Stimulated activated CD4-positive, alpha-beta T cell treated with anti-CD3 and anti-CD28 coated beads, Interleukin-2, amount 100 ng/mL, for 24 hours (primary cell): ENCODE measurements around the gene ACTL8.

Source experiments
- DNase-seq, 2 donors: peaks; one replicate each; pipeline ENCODE4 v3.0.0-alpha.2; 2020

ACTL8 gene

DNA sequence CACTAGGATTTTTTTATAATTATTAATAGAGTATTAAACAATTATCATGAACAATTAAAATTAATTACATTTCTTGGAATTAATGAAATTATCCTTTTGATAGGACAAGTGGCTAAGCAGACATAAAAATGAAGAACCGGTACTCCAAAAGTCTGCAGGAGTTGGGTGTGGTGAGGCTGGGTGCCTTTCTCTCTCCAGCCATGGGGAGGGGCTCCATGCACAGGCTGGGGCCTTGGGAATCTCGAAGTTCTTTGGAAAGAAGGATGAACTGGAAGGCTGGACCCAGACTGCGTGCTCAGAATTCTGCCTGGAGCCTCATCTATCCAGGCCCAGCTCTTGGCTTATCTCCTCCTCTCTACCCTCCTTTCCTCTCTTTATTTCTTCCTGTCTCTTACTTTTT lies 94.1 kb downstream of the ACTL8 start:
- DNase-seq: no peak

DNA sequence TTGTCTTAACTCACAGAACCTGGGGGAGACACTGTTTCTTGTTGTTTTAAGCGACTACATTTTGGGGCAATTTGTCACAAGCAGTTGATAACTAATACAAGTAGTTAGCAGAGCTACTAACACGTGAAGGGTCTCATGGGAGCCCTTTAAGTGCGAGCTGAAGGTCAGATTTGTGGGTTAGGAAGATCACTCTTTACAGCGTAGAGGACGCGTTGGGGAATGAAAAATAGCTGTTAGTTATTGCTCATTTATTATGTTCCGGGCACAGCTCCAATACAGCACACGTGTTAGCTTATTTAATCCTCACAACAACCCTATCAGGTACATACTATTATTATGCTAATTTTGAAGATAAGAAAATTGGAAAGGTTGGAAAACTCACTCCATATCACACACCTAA lies 95.9 kb downstream of the ACTL8 start:
- no peak for DNase-seq

DNA sequence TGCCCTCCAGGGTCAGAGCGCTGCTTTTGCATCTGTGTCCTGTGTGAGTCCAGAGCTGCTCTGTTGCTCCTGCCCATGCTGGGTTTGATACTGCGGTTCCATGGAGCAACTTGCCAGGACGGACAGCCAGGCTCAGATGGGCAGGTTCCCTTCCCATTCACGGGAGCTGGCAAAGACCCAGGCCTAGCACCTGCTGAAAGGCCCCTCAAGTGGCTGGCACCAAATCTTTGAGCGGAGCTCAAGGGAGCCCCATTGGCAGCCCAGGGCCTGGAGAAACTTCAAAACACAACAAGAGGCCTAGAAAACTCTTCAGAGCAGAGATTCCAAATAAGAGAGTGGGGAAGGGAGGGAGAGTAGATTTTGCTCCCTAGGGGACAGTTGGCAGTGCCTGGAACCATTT lies 97.2 kb downstream of the ACTL8 start:
- no peak for DNase-seq

DNA sequence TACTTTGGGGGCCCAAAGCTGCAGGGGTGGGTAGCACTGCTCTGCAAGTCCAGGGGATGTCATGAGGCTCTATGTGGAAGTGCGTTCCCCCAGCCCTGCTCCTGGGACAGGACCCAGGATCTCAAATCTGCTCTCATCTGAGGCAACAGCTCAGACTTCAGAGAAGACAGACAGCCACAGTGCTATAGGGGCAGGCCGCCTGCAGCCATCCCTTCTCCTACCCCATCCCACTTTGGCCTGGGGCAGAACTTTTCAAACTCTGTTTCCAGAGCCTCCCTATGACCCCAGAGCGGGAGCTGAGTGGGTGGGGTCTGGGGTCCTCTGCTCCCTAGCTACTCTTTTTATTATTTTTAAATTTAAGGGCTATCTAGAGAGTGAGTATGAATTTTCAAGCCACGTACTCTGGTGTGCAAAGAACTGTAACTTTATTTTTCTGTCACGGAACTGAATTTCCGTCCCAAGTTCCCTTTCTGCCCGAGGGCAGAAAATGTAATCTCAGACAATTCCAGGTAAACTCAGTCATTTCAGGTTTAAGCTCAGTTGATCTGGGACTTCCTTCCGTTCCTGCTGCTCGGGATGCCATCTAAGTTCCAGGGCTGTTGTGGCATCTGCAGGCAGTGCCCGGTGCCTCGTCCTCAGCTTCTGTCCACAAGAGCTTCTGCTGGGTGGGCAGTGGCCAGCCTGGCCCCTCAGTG lies 98.3 kb downstream of the ACTL8 start:
- no peak for DNase-seq

DNA sequence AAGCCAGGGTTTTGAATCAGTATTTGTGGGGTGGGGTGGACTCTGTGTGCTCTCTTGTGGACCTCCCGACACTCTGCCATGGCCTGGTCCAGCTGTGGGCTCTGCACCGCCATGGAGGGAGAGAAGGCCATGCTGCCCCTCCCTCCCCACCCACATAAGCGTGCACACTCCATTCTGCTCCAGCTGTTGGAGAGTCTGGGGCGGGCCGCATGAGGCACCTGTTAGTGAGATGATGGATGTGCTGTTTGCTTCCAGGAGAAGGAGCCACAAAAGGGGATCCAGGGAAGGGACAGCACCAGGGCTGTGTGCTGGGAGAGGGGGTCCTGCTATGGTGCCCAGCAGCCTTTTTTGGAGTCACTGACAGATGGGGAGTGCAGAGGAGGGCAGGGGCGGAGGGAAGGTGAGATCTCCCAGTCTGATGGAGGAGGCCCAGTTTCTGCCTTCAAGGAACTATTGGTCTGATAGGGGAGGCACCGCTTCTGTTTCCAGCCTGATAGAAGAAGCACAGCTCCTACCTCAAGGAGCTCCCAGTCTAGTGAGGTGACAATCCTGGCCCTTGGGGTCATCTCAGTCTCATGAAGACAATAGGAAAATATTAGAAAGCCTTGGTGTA lies 101.5 kb downstream of the ACTL8 start:
- no peak for DNase-seq

DNA sequence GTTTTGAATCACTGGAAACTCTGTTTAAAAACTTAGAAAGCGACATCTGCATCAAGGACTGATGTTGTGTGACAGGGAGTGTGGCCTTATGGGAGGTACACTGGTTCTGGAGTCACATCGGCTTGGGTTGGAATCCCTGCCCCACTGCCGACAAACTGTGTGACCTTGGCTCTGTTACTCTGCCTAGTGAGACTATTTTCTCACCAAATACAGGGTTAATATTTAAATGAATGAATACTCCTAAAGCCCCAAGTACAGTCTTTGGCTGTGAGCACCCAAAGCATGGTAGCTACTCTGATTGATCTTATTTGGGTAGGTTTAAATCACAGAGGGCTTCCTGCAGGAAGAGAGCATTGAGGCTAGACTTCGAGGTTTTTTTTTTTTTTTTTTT lies 102.0 kb downstream of the ACTL8 start:
- no peak for DNase-seq

DNA sequence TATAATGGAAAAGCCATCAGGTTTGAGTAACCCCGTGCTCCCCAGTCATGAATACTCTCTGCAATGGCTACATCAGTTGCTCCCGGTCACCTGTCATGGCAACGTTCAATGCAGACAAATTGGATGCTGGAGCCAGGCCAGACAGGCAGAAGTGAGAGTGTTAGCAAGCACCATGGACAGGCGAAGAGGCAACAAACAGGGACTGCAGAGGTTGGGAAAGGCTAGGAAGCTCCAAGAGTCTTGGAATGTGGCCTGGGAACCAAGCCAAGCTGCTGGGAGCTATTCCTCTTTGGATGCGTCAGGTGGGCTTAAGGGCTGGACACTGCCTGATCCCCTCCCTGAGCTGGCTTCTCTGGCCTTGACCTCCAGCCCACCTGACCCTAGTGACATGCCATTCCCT lies 102.9 kb downstream of the ACTL8 start:
- DNase-seq: no peak

DNA sequence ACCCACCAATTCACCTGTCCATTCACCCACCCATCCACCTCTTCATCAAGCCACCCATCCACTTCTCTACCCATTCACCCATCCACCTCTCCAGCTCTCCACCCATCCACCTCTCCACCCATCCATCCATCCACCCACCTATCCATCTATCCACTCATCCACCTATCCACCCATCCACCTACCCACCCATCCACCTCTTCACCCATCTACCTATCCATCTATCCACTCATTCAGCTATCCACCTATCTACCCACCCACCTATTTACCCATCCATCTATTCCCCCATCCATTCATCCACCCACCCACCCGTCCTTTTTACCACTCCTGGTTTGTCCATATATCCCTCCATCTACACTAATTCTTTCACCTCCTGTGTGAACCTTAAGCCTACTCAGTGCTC lies 105.7 kb downstream of the ACTL8 start:
- no peak for DNase-seq

DNA sequence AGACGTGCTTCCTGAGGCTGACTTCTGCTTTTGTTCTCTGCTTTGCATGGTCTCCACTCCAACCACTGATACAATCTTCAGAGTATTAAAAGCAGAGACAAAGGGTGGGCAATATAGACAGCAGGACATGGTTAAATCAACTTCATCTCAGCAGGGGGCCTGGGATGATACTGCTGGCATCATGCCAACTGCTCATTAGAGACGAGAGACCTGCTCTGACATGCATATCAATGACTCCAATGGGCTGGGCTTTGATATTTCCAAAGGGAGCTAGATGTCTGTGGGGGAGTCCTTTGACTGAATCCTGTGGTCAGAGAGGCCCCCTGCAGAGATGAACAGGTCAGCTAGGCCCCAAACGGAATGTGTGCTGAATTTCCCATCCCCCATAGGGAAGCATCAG lies 106.6 kb downstream of the ACTL8 start:
- no peak for DNase-seq

DNA sequence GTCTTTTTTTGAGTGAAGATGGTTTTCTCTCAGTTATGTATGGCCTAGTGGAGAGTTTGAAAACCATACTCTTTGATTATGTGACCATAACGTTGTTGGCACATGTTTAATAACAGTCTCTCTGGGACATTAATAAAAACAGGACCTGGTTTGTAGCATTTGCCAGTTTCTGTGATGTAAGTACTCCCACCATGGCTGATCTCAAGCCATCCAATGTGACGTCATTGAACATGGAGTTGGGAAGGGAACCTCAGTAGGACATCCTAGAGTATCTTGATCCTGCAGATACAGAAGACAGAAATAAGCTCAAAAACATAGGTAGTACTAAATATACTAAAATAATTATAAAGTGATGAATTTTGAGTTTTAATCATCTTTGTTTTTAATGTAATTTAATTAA lies 107.0 kb downstream of the ACTL8 start:
- DNase-seq: no peak

DNA sequence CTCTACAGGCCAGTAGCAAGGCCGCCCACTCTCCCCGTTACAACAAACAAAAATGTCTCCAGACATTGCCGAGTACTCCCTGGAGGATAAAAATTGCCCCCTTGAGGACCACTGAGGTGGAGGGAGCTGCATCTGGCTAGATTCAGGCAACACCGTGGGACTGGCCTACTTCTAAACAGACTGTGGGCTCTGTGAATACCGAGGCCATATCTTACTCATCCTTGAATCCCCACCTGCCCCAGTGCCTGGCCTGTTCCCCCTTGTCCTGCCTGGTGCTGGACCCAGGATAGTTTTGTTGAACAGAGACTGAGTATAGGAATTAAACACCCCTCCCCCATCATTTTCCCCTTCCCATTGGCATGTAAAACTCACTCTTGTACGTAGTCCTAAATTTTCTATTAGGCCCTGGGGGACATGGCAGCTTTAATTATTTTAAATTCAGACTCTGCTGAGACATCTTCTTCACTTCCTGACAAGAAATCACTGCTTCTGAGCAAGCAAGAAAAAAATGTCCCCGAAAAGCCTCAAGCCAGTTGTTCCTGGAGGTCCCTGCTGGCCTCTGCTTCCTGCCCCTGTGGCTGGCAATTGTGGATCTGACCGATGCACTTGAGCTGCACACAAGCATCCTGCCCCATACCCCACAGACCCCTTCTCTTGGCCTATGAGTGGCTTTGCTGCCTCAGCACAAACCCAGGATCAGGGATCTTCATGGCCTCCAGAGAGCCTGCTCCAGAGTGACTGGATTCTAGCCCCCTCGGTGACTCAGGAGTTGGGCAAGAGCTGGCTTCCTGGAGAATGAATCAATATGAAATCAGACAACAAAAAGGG lies 111.0 kb downstream of the ACTL8 start:
- no peak for DNase-seq

DNA sequence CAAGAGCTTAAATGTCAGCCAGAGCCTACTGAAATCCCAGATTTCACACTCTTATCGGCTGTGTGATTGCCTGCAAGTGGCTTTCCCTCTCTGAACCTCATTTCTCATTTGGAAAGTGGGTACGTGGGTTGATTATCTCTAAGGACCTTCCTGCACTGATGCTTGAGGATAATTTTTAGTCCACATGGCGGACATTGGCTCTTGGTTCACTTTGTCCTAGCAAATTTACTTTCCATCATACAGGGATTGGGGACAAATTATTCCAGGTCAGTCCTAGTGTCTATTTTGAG lies 111.6 kb downstream of the ACTL8 start:
- no peak for DNase-seq

DNA sequence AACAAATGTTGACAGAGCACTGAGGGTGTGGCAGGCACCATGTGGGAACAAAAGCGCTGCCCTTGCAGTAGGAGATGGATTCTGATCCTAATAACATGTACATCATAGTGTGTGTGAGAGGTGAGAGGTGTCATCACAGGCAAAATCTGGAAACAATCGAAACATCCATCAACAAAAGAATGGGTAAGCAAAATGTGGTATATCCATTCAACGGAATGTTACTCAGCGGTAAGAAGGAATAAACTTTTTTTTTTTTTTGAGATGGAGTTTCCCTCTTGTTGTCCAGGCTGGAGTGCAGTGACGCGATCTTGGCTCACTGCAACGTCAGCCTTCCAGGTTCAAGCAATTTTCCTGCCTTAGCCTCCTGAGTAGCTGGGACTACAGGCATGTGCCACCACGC lies 112.3 kb downstream of the ACTL8 start:
- no peak for DNase-seq

DNA sequence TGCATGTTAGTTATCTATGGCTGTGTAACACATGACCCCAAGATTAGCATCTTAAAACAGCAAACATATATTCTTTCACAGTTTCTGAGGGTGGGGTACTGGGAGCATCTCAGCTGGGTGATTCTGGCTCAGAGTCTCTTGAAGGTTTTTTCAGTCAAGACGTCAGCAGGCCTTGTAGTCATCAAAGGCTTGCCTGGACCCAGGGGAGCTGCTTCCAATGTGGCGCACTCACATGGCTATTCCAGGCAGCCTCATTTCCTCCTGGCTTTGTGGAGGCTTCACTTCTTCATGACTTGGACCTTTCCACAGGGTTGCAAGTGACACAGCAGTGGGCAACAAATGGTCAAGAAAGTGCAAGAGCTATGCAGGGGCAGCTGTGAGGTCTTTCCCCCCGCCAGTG lies 114.7 kb downstream of the ACTL8 start:
- DNase-seq: no peak

DNA sequence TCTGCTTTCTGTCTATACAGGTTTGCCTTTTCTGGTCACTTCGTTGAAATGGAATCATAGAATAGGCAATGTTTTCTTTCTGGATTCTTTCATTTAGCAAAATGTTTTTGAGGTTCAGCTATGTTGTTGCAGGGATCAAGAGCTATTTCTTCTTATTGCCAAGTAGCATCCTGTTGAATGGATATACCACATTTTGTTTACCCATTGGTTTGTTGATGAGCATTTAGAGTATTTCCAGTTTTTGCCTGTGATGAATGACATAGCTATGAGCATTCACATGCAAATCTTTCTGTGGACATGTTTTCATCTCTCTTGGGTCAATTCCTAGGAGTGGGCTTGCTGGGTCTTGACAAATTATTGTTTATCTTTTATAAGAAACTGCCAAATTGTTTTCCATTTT lies 115.5 kb downstream of the ACTL8 start:
- DNase-seq: no peak

DNA sequence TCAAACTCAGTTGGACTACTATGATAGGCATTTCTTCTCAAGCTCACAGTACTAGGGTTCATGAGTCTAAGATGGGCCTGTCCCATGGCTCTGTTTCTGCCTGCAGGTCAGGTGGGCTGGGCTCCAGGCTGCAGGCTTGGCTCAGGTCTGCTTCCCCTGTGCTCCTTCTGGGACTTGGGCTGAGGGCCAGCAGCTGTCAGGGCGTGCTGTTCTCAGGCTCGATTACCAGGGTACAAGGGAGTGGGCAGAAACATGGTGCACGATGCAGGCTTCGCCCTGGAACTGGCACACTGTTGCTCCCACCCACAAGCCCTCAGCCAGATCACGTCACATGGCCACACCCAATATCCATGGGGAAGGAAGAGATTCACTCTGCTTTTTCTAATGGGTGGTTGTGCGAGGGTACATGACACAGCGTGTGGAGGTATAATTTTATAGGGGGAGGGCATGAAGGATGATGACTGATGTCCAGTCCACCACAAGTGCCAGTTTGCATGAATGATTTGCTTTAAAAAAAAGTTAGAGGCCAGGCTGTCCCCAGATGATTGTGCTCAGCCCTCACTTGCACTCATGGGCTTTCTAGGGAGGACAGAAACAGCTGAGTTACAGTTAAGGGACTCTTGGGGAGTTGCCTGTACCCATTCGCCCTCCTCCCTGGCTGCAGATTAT lies 118.0 kb downstream of the ACTL8 start:
- no peak for DNase-seq

DNA sequence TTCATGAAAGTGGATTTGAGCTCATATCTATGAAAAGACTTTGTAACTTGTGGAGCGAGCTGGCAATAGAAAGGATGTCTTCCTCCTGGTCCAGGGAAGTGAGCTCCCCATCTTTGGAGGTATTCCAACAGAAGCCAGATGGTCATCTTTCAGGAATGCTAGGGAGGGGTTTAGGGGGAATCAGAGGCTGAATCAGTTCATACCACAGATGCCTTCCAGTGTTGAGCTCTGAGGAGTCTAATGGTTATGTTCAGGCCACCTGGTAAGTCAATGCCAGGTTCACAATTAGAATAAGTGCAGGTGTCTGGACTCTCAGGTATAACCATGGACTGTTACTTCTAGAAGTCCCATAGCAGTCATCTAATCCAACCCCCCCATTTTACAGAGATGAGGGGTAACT lies 119.1 kb downstream of the ACTL8 start:
- no peak for DNase-seq

DNA sequence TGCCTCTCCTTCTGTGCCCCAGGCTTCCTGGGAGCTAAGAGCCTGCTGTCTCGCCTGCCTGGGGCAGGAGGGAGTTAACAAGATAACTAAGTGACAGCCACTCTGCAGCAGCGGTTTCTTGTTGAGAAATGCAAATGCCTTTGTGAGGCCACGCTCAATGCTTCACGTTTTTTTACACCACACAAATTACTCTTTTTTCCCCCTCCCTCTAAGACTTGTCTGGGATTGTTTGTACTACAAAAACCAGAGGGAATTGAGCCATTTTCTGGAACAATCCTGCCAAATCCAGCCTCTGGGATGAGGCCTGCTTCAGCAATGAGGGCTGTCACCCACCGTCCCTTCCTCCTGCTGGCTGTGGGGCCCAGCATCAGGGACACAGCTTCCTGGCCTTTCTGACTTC lies 119.6 kb downstream of the ACTL8 start:
- DNase-seq: no peak

DNA sequence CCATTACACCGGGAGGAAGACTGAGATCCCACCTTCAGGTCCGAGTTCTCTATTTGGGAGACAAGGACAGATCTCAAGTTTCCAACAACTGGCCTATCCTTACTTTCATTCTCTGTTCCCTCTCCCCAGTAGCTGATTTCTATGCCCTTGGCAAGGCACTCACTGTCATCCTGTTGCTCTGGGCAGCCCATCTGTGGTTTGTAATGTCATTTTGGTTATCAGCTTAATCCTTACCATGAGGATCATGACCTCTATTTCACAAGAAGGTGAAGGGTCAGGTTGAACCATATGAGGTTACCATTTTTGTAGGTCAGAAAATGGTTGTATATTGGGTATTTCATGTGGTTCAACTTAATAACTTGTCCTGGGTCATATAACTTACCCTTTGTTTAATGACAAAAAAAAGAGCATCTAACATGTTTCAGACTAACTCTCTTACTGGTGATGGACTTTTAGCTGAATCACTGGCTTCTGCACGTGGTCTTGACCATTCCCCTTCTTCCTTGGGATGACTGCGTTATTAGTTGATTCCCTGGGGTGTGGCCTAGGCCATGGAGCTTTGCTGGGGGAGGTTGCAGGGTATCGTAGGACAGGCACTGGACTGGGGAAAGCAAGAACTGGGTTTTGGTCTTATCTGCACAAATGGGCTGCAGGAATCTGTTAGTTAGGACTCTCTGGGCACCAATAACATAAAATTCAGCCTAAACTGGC lies 120.2 kb downstream of the ACTL8 start:
- no peak for DNase-seq

DNA sequence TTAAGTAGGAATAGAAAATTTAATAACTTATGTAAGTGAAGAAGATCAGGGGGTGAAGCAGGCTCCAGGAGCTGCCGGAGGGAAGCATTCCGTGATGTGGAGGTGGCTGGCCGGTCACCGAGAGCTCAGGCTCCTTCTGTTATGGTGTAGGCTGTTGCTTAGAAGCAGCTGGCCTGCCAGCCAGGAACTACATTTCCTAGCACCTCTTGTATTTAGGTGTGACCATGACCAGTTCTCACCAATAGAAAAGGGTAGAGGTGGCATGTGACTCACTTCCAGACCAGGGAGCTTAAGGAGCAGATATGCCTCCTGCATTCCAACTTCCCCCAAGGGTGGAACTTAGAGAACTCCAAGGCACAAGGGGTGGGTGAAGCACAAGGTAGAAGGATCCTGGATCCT lies 120.7 kb downstream of the ACTL8 start:
- DNase-seq: no peak
